GM19043 (cell line): Measurements from ENCODE around the gene SLC4A1AP.
A peak's percentile ranks its signal among the peaks of the same experiment; 100 is the strongest.
"Not testable (repeated sequence)": the region's sequence is repeated elsewhere in the genome, so short reads cannot be mapped to it uniquely, and the experiment has no call there.

Source experiments
- ATAC-seq: cut with Tn5 transposase; IDR thresholded peaks from one replicate; pipeline ENCODE4 v1.9.1; 2021; ENCODE audit warnings: low read depth; ENCODE audit not compliant: unreplicated experiment

SLC4A1AP gene

GRCh38 chr2:27651056-27651455, 12.6 kb upstream of the SLC4A1AP start:
- no peak for ATAC-seq

- no peak for ATAC-seq
Measured at GRCh38 chr2:27652341-27652740, 11.3 kb upstream of the SLC4A1AP start.

GRCh38 chr2:27652790-27653189, 10.9 kb upstream of the SLC4A1AP start:
- no peak for ATAC-seq

DNA sequence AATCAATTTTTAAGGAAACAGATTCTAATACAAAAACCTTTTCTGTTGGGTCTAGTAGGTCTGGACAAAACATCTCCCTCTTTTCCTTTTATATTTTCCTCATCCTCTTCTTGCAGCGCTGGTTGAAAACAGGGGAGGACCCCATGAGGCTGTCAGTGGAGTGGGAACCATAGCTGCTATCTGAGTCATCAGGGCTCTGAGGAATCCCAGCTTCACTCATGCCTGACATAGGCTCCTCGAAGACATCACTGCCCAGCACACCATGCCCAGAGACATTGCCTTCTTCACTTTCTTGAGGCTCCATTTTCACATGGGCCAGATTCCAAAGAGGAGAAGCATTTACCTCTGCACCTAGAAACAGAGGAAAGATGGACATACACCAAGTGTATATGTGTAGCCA, 10.3 kb upstream of the SLC4A1AP start:
- ATAC-seq: no peak

DNA sequence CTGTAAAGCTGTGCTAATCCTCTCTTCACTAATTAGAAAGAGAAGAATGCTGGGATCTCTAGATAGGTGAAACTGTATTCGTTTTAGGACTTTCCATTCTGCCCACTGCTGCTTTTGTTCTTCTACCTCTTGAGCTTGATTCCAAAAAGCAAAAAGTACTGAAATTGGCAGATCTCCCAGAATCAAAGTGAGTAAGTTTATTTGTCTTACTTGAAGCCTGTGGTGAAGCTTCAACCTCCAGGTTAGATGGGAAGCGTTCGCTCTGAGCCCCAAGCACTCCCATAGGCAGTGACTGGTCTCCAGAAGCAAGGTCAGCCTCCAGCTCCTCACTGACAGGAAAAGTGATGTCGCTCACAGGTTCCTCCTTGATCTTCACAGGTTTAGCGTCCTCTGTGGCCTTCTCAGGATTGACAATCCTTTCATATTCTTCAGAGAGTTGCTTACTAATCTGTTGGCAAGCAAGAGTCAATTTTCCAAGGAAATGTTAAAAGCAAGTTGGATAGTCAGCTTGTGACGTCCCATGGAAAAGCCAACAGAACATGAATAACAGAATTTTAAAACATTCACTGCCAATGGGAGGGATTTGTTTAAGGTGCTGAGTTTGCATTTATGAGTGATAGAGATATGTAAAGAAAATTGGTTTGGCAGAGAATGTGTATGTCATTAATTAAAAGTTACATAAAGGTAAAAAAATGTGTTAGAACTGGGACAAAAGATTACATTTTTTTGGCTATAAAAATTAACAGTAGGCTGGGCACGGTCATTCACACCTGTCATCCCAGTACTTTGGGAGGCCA, 8.3 kb upstream of the SLC4A1AP start:
- no peak for ATAC-seq

GRCh38 chr2:27661371-27661770, 2.3 kb upstream of the SLC4A1AP start:
- no peak for ATAC-seq

DNA sequence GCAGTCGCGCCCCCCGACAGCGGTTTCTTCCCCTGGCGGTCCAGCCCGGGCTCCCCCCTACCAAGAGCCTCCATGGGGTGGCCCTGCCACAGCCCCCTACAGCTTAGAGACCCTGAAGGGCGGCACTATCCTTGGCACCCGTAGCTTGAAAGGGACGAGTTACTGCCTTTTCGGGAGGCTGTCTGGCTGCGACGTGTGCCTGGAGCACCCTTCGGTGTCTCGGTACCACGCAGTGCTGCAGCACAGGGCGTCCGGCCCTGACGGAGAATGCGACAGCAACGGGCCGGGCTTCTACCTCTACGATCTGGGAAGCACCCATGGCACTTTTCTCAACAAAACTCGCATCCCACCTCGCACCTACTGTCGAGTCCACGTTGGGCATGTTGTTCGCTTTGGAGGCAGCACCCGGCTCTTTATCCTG, 475 bp downstream of the SLC4A1AP start:
- no peak for ATAC-seq

- ATAC-seq: no peak
Measured at GRCh38 chr2:27664622-27665363, 1.1 kb downstream of the SLC4A1AP start.

- ATAC-seq: no peak
Measured at GRCh38 chr2:27667446-27667845, 3.8 kb downstream of the SLC4A1AP start.

GRCh38 chr2:27671235-27671634, 7.5 kb downstream of the SLC4A1AP start:
- no peak for ATAC-seq

GRCh38 chr2:27672723-27673486, 9.2 kb downstream of the SLC4A1AP start:
- no peak for ATAC-seq

DNA sequence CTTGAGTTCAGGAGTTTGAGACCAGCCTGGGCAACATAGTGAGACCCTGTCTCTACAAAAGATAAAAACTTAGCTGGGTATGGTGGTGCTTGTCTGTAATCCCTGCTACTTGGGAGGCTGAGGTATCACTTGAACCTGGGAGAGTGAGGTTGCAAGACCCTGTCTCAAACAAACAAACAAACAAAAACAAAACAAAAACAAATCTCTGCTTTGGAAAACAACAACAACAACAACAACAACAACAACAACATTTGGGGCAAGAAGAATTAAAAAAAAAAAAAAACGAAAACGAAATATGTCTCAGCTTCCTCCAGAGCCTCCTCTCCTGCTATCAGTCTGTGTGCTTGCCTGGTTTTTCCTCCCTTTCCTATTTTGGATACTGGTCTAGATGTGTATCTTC, 16.9 kb downstream of the SLC4A1AP start:
- no peak for ATAC-seq

DNA sequence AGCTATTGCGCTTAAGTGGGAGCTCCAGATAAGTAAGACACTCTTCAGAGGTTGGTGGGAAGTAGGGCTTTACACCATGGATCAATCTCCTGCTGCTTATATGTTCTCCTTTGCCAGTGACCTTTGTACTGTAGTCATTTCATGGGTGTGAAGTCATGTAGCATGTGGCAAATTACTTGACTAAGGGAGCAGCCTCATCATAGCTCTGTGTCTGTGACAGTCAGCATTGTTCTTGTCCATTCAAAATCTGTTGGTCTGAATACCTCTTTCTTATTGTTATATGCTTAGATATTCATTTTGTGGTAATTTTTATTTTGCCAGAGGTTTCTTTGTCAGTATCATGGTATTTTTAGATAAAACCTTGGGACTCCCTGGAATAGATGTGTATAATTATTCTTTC, 18.2 kb downstream of the SLC4A1AP start:
- ATAC-seq: no peak

DNA sequence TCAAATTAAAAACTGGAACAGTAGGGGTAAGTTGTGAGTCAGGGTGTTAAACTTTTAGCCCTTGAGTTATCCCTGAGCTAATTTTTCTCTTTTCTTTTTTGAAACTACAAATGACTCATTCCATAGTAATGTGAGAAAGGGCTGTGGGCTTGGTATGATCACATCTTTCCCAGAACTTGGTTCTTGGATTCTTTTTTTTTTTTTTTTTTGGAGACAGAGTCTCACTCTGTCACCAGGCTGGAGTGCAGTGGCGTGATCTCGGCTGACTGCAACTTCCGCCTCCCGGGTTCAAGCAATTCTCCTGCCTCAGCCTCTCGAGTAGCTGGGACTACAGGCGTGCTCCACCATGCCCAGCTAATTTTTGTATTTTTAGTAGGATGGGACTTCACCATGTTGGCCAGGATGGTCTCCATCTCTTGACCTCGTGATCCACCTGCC, 18.7 kb downstream of the SLC4A1AP start:
- not testable (repeated sequence) for ATAC-seq

DNA sequence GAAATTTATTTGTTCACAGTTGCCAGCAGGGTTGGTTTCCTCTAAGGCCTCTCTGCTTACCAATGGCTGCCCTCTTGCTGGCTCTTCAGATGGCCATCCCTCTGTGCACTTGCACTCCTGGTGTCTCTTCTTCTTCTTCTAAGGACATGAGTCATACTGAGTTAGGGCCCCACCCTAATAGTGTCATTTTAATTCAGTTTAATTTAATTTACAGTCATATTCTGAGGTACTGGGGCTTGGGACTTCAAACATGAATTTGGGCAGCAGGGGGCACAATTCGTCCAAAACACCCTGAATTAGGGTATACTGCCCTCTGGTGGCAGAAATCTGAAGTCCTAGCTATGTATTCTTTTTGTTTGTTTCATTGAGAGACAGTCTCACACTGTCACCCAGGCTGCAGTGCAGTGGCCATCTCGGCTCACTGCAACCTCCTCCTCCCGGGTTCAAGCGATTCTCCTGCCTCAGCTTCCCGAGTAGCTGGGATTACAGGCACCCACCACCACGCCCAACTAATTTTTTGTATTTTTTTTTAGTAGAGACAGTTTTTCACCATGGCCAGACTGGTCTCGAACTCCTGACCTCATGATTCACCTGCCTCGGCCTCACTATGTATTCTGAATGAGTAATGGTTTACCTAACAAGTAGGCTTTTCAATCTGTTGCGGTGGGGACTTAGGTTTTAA, 19.8 kb downstream of the SLC4A1AP start:
- ATAC-seq: peak; percentile 66

GRCh38 chr2:27685006-27685405, 21.3 kb downstream of the SLC4A1AP start:
- ATAC-seq: not testable (repeated sequence)

DNA sequence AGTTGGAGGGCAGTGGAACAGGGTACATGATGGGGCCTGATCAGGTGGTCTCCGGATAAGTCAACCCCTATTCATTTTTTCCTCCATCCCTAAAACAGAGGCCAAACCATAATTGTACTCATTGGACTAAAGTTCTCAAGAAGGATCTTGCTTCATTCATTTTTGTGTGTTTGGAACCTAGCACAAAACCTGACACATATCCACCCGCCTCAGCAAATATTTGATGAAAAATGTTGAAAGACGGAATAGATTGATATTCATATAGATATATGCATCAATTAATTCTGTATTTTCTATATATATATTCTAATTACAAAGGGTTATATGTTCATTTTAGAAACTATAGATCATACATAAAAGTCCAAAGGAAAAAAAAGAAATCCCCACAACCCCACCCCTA, 21.9 kb downstream of the SLC4A1AP start:
- no peak for ATAC-seq

GRCh38 chr2:27687232-27687631, 23.5 kb downstream of the SLC4A1AP start:
- no peak for ATAC-seq

DNA sequence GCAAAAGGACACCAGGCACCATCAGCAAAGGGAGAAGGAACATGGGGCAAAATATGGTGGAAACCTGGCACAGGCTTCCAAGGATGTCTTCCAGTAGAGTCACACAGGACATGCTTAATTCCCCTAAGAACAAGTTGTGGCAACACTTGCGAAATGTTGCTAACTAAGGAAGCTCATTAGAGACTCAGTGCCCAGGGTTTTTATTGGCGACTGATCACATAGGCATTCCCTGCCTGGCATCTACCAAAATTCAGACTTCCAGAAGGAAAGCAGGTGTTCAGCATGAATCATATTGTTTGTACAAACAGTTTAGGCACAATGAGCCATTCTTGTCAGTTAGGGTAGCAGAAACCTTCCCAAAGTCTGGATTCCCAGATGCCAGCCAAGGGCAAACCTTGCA, 25.7 kb downstream of the SLC4A1AP start:
- no peak for ATAC-seq

DNA sequence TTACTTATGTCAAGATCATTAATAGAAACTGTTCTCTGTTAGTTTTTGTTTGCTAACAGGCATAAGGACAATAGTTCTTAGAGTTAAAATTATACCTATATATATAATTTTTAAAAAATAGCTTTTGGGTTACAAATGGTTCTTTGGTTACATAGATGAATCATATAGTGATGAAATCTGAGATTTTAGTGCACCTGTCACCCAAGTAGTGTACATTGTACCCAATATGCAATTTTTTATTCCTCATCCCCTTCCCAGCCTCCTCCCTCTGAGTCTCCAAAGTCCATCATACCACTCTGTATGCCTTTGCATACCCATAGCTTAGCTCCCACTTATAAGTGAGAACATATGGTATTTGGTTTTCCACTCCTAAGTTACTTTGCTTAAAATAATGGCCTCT, 26.4 kb downstream of the SLC4A1AP start:
- ATAC-seq: no peak

DNA sequence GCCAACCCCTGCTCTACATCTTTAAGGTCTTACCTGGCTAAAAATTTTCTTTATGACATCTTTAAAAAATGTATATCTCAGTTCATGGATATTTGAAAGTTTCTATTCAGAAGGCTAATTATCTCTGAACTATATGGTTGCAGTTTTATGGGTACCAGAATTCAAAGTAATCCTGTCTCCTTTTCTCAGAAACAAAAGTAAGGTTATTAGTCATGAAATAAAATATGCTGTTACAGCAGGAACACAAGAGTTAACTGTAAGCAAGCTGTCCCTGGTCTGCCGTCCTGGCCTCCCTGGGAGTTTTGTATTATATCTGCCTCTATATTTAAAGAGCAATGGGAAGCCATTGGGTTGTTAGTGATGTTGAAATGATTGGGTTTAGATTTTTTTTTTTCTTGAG, 34.0 kb downstream of the SLC4A1AP start:
- no peak for ATAC-seq
